ENCODE measurements around the gene MEF2A. TPM values are rescaled to one million over a fixed set of nuclear protein-coding genes. Genes with fewer than 3 reads are reported as not detected.

MEF2A gene
- total and polyA plus RNA-seq, 8 donors, result 9.2 to 24.4 (median 15.9) TPM

DNA sequence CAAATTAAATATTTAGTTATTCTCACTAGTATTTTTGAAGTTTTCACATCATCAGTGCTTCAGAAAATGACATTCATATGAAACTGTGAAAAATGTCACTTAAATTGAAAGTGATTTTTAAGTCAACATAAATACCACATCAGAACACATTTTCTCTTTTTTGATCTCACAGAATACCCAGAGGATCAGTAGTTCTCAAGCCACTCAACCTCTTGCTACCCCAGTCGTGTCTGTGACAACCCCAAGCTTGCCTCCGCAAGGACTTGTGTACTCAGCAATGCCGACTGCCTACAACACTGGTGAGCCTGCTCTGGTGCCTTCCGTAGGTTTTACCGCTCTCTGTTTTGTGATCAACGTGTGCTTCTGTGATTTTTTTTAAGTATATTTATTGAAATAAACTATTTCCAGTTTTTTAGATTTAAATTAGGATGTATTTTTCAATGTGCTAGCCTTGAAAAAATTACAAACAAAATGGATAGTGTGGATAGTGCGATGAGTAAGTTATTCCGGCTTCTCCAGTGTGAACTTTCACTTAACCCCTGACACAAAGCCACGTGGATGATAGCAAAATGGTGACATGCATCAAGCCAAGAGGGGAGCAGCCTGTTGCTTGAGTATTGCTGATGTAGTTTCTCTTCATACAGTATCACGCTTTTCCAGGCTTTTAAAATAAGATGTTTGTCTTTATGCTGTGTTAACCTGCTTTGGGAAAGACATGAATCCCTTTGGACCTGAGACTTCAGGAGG, 140.9 kb downstream of the MEF2A start:
- H3K4me1 ChIP-seq, result peaks cover 5 to 27% (median 25%) of the 10 kb centered on the region in 3 donors
- H3K36me3 ChIP-seq, result no peaks in the 10 kb centered on the region
- H3K4me3 ChIP-seq, result no peak overlapping the region
- no peaks in the 10 kb centered on the region for H3K27me3 ChIP-seq
- DNase-seq (no peak), ATAC-seq (no peak), FAIRE-seq (no peak)
- H3K9me3 ChIP-seq, result no peaks in the 10 kb centered on the region
- 84 to 89% methylated on average over 10 of the region's 10 CpGs for WGBS, 2 donors
- TF ChIP-seq, protein P1, sequence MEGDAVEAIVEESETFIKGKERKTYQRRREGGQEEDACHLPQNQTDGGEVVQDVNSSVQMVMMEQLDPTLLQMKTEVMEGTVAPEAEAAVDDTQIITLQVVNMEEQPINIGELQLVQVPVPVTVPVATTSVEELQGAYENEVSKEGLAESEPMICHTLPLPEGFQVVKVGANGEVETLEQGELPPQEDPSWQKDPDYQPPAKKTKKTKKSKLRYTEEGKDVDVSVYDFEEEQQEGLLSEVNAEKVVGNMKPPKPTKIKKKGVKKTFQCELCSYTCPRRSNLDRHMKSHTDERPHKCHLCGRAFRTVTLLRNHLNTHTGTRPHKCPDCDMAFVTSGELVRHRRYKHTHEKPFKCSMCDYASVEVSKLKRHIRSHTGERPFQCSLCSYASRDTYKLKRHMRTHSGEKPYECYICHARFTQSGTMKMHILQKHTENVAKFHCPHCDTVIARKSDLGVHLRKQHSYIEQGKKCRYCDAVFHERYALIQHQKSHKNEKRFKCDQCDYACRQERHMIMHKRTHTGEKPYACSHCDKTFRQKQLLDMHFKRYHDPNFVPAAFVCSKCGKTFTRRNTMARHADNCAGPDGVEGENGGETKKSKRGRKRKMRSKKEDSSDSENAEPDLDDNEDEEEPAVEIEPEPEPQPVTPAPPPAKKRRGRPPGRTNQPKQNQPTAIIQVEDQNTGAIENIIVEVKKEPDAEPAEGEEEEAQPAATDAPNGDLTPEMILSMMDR (IDR thresholded peaks at IDR 0.05), result no peak
- intact Hi-C loops (cut with DNase I), result loop anchor here in 2 of 3 donors (10.0 kb wide), 2 partner anchors 412 to 422 kb away; no protein-coding TSS in a partner anchor
- no peak overlapping the region for H3K27ac ChIP-seq

DNA sequence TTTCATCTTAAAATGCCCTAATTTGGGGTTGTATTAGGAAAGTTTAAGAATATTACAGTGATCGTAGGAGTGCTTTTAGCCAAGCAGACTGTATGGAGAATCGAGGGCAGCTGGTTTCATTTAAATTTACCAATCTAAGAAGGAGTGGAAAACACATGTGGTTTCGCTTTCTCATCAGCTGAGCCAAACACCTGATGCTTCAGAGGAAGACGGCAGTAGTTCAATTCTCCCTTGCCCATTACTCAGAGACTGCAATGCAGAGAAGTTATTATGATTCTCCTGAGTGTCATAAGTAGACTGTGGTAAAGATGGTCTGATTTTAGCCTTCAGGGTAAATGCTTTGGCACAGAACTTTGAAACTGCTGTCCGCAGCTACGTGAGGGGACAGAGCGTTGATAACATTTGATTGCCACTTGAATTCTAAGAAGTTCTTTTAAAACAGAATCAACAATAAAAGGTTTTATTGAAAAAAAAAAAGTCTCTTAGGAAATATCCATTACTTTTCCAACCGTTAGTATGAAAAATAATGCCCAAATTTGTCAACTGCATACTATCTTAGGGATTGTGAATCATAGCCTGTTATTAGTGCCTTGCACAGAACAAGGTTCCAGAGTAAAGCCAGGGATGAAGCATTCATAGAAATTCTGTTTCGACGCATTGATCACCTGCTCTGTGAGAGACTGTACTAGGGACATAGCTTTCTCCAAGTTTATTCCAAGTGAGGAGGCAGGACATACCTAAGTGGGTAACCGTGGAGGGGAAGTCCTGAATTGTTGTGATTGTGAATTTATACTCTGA, 141.9 kb downstream of the MEF2A start:
- H3K4me1 ChIP-seq, result peaks cover 5 to 24% (median 21%) of the 10 kb centered on the region in 3 donors
- H3K9me3 ChIP-seq, result no peaks in the 10 kb centered on the region
- H3K27ac ChIP-seq, result no peak overlapping the region
- peaks cover 0 to 3% (median 0%) of the 10 kb centered on the region in 3 donors for H3K36me3 ChIP-seq
- no peak overlapping the region for H3K4me3 ChIP-seq
- TF ChIP-seq, protein P1 (IDR thresholded peaks at IDR 0.05), result no peak
- H3K27me3 ChIP-seq, result no peaks in the 10 kb centered on the region
- ATAC-seq (no peak), DNase-seq (no peak), FAIRE-seq (no peak)
- intact Hi-C loops (cut with DNase I), result loop anchor here in 2 of 3 donors (10.0 kb wide), 2 partner anchors 413 to 423 kb away; no protein-coding TSS in a partner anchor
- WGBS, 2 donors, result 57 to 67% methylated on average over 11 of the region's 11 CpGs

DNA sequence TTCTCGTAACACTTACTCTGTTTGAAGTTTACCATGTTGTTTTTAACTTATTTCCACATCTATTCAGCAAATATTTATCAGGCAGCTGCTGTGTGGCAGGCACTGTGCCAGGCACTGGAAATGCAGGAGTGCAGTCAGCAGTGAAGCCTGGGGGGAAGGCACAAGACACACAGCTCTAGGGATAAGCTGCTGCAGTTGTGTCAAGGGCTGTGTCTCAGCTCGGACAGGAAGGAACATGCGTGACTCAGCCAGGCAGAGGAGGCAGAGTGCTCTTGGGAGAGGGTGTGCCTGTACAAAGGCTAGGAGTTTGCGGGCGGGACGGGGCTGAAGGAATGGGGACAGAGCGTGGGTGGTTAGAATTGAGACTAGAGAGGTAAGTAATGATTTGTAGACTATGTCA, 142.8 kb downstream of the MEF2A start:
- DNase-seq (peak; percentile 49 to 81 (median 74)), ATAC-seq (peak; percentile 57 to 74 (median 66)), FAIRE-seq (no peak)
- Histone ChIP-seq H3K27me3 (no peaks in the 10 kb centered on the region), H3K4me3 (no peak overlapping the region), H3K36me3 (peaks cover 0 to 7% (median 0%) of the 10 kb centered on the region in 3 donors), H3K4me1 (peaks cover 5 to 19% (median 15%) of the 10 kb centered on the region in 3 donors), H3K27ac (no peak overlapping the region), H3K9me3 (no peaks in the 10 kb centered on the region)
- WGBS, 2 donors, result 50 to 57% methylated on average over 7 of the region's 7 CpGs
- TF ChIP-seq, protein P1 (IDR thresholded peaks at IDR 0.05), result no peak
- intact Hi-C loops (cut with DNase I), result loop anchor here in 2 of 3 donors (10.0 kb wide), 2 partner anchors 414 to 424 kb away; no protein-coding TSS in a partner anchor

DNA sequence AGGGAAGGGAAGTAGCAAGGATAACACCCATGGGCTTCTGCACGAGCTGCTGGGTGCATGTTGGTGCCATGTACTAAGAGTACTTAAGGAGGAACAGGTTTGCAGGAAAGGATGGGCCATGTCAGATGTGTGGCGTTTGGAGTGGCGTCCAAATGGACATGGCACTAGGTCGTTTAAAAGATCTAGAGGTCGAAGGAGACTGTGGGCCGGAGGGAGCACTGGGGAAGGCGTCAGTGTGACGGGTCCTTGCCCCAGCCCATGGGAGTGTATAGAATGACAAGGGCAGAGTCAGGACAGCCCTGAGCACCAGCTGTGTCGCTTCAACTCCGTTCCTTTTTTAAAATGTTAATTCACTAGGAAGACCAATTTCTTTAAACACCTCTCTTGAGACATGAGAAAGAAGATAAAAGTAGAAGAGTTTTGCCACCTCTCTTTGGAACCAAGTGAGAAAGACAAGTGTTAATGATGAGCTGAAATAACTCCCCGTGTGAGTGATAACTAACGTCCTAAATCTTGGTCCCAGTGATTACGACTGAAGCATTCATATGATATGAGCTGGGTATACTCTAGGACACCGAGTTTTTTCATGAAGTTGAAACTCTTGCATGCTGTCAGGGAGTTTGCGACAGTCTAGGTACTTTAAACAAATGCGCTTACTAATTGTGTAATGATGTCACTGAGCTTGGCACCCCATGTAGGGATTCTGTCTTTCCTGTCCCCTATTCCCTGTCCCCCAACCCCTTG, 143.6 kb downstream of the MEF2A start:
- H3K27ac ChIP-seq, result no peak overlapping the region
- no peak for FAIRE-seq

More for the DNA sequence above, 143.6 kb downstream of the MEF2A start:
- intact Hi-C loops (cut with DNase I), result loop anchor here in 2 of 3 donors (10.0 kb wide), 2 partner anchors 415 to 425 kb away; no protein-coding TSS in a partner anchor
- no peak for ATAC-seq
- Histone ChIP-seq H3K36me3 (peaks cover 0 to 13% (median 0%) of the 10 kb centered on the region in 3 donors), H3K4me3 (no peak overlapping the region), H3K27me3 (no peaks in the 10 kb centered on the region), H3K4me1 (peaks cover 5 to 14% (median 9%) of the 10 kb centered on the region in 3 donors), H3K9me3 (no peaks in the 10 kb centered on the region)
- WGBS, 2 donors, result 84 to 87% methylated on average over 16 of the region's 16 CpGs
- DNase-seq, result no peak
- TF ChIP-seq, protein P1 (IDR thresholded peaks at IDR 0.05), result no peak
